Stimulated activated CD4-positive, alpha-beta T cell treated with anti-CD3 and anti-CD28 coated beads, TNF-alpha, amount 100 ng/mL, for 1 hour (primary cell): ENCODE results near the gene RAB1B.
"Not testable (repeated sequence)": the region's sequence is repeated elsewhere in the genome, so short reads cannot be mapped to it uniquely, and the experiment has no call there.

Source experiments
- DNase-seq, 3 donors: peaks; one replicate each; pipeline ENCODE4 v3.0.0-alpha.2; 2020; ENCODE audit warnings: low read depth in 3 of 3, low spot score in 1 of 3

RAB1B gene

DNA sequence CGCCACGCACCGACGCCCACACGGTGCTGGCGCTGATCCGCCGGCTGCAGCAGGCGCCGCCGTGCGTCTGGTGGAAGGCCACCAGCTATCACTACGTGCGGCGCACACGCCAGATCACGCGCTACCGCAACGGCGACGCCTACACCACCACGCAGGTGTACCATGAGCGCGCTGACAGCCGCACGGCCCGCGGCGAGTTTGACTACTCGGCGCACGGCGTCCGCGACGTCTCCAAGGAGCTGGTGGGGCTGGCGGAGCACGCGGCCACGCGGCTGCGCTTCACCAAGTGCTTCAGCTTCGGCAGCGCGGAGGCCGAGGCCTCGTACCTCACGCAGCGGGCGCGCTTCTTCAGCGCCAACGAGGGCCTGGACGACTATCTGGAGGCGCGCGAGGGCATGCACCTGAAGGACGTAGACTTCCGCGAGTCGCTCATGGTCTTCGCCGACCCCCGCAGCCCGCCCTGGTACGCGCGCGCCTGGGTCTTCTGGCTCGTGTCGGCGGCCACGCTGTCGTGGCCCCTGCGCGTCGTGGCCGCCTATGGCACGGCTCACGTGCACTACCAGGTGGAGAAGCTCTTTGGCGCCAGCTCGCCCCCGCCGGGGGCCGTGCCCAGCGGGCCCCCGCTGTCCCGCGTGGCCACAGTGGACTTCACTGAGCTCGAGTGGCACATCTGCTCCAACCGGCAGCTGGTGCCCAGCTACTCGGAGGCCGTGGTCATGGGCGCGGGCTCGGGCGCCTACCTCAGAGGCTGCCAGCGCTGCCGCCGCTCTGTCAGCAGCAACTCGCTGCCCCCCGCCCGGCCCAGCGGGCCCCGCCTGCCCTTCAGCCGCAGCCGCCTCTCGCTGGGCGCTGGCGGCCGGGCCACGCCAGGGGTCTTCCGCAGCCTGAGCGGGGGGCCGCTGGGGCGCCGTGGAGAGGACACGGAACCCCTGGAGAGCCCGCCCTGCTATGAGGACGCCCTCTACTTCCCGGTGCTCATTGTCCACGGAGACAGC lies 26.5 kb downstream of the RAB1B start:
- DNase-seq = no peak

DNA sequence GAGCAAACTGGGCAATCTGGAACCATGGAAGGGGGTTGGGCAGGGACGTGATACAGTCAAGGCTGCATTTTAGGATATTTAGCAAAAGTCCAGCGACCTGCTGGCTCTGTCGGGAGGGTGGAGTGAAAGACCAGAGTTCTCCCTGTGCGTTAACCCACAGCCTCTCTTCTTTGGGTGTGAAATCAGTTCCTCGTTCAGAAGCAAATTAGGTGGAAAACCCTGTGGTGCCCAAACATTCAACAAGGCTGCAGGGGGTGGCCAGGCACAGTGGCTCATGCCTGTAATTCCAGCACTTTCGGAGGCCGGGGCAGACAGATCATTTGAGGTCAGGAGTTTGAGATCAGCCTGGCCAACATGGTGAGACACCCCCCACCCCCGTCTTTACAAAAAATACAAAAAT lies 29.2 kb downstream of the RAB1B start:
- no peak for DNase-seq

DNA sequence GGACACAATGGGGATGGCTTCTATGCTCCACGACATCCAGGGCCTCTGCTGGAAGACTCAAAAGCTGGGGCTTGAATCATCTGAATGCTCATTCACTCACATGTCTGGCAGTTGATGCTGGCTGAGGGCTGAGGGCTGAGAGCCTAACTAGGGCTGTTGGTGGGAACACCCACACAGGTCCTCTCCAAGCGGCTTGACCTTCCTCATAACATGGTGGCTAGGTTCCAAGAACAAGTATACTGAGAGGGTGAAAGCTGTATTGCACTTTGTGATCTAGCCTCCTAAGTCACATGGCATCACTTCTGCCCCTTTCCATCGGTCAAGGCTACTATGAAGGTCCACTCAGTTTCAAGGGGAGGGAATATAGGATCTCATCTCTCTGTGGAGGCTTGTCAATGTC lies 30.7 kb downstream of the RAB1B start:
- DNase-seq = no peak

DNA sequence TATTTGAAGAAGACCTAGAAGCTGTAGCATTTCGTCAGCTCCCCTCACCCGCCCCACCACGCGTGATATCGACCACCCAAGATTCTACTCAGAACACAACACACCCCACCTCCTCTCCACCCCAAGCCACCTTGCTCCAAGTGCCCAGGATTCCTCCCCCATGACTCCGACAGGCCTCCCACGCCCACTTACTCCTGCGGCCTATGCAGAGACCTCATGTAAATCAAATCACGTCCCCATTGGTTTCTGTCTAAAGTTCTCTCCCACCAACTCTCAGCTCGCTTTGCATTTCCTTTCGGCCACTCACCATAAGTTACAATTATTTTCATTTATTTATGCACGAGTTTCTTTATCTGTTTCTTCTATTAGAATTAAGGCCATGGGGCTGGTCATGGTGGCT lies 34.2 kb downstream of the RAB1B start:
- DNase-seq = no peak

GRCh38 chr11:66309475-66309874 lies 41.0 kb downstream of the RAB1B start:
- DNase-seq = no peak

- no peak for DNase-seq
Observed at GRCh38 chr11:66310324-66310723, 41.9 kb downstream of the RAB1B start.

DNA sequence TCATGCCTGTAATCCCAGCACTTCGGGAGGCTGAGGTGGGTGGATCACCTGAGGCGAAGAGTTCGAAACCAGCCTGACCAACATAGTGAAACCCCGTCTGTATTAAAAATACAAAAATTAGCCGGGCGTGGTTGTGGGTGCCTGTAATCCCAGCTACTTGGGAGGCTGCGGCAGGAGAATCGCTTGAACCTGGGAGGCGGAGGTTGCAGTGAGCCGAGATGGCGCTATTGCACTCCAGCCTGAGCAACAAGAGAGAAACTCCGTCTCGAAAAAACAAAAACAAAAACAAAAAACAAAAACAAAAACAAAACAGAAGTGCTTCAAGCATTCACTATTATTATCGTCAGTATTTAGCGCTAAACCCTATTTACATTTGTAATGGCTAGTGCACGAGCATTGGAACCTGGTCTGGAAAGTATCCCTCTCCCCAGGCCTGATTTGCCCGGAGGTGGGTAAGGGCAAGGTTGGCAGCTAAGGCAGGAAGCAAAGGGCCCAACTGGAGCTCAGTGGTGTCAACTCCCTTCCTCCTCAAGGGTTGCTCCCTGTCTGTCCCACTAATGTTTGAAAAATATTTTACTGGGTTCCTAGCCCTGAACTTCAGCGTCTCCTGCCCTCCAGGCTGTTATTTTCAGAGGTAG lies 42.5 kb downstream of the RAB1B start:
- DNase-seq = not testable (repeated sequence)

DNA sequence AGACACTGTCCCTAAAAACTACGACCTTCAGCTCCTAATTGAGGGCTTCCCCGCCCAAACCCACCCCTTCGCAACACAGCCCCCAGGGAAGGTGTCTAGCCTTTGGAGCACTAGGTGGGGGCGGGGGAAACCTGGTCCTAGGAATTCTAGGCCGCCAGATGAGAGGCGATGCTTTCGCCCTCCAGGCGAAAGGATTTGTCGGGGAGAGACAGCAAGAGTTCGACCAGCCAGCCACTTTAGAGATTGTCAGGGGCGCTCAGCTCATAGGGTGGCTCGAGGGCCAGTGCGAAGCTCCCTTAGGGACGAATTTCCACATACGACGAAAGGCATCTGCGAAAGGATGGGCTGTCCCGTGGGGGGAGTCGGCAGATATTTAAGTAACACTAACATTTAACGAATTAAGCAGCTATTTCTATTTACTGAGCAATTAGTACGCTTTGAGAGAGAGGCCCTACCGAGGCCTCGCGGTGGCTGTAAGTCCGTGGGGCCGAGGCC lies 43.1 kb downstream of the RAB1B start:
- DNase-seq = no peak

GRCh38 chr11:66311965-66312548 lies 43.6 kb downstream of the RAB1B start:
- peak; percentile 87 to 98 (median 96) for DNase-seq

- peak; percentile 95 to 99 (median 98) for DNase-seq
Observed at GRCh38 chr11:66312549-66313320, 44.3 kb downstream of the RAB1B start.

GRCh38 chr11:66313321-66314185 lies 45.1 kb downstream of the RAB1B start:
- no peak for DNase-seq

GRCh38 chr11:66314186-66314501 lies 45.7 kb downstream of the RAB1B start:
- no peak for DNase-seq

DNA sequence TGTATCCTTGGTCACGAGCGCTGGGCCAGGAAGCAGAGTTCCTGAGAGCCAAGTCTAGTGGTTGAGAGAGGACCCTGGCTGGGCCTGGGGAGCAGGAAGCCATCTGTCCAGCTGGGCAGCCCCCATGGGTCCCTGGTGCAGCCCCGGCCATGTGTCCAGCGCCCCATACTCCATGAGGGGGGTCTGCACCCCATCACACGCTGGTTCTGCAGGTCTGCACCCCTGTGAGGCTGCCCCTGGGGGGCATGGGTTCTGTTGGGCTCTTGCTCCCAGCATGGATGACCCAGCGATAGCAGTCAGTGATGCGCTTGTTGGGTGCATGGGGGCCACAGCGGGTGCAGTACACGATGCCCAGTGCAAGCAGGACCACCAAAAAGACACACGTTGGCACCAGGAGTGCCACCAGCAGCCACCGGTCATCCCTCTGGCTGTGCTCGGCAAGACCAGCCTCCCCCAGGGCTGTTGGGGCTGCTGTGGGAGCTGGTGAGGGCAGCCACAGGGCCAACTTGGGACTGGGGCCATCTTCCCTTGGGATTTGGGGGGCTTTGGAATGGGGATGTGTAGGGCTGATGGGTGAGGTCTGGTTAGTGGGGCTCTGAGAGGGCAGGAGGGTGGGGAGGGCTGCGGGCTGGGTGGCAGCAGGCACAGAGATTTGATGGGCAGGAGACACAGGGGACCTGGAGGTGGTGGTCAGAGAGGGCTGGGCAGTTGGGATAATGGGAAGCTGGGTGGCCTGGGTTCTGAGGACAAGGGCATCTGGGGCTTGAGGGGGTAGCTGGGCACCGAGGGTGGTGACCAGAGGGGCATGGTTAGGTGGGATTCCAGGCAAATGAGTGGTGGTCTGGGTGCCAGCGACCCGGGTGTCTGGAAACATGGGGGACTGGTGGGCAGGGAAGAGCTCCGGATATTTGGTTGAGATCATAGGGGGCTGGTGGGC lies 46.4 kb downstream of the RAB1B start:
- DNase-seq = no peak

DNA sequence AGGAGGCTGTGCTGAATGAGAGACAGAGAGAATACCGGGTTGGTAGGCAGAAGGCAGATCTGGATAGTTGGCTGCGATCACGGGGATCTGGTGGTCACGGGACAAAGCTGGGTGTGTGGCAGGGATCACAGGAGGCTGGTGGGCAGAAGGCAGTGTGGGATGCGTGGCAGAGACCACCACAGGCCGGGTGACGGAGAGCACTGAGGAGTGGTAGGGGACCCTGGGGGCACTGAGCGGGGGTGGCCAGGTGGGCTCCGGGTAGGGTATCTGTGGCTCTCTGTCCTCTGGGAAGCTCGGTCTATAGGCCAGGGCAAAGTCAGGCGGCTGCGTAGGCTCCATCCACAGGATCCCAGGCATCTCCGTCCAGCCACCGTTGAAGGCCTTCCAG lies 47.1 kb downstream of the RAB1B start:
- no peak for DNase-seq

- DNase-seq = no peak
Observed at GRCh38 chr11:66315921-66316811, 47.7 kb downstream of the RAB1B start.

GRCh38 chr11:66316849-66317251 lies 48.4 kb downstream of the RAB1B start, which contains the start of gene CD248:
CD248 (minus strand) TSS chr11:66317044; CDS start chr11:66317027, 17 bp downstream.
- DNase-seq = no peak

GRCh38 chr11:66317322-66317722 lies 48.9 kb downstream of the RAB1B start:
- DNase-seq = no peak
